OCI-LY7 (cell line): ENCODE data around the gene LYRM1.
"Not testable (repeated sequence)": the region's sequence is repeated elsewhere in the genome, so short reads cannot be mapped to it uniquely, and the experiment has no call there.

Experiments used
- CTCF ChIP-seq: fragments of 200-600 bp; sonication (generic); conservative IDR thresholded peaks from 2 replicates; pipeline ENCODE4 v1.5.1; 2014; ENCODE audit warnings: mild to moderate bottlenecking, antibody characterized with exemption, low read length, moderate library complexity, mixed read lengths
- EZH2phosphoT487 ChIP-seq: fragments of 200-600 bp; sonication (generic); IDR thresholded peaks from 2 replicates; pipeline ENCODE4 v1.6.1; 2018; ENCODE audit warnings: low read depth, borderline replicate concordance, mild to moderate bottlenecking, mixed run types, antibody characterized with exemption, low read length, moderate library complexity, mixed read lengths

DNA sequence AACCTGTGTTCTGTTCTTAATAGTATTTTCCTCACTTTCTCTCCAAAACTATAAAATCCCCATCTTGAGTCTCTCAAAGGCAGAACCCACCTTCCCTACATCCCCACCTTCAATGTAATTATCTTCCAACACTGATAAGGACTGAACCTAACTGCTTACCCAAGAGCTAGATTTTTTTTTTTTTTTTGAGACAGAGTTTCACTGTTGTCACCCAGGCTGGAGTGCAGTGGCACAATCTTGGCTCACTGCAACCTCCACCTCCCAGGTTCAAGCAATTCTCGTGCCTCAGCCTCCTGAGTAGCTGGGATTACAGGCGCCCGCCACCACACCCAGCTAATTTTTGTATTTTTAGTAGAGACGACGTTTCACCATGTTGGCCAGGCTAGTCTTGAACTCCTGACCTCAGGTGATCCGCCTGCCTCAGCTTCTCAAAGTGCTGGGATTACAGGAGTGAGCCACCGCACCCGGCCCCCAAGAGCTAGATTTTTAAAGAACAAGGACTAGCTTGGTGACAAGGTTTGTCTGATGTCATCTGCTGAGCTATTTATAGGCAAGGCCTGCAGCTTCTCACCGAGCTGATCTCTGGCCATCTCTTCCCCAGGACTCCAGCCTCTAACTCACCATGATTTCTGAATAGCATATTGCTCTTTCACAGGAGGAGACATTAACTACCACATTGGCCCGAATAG, 29.2 kb downstream of the LYRM1 start:
- TF ChIP-seq CTCF, EZH2phosphoT487: not testable (repeated sequence)
